Testis (tissue), 2 donors: ENCODE data around the gene SHISAL1.

Experiments
- CTCF ChIP-seq, 3 experiments: fragments of 450-650 bp in 2 of 3; fragments of 200-600 bp in 1 of 3; sonication (generic) in 1 of 3; IDR thresholded peaks; one replicate each; pipeline ENCODE4 v1.5.1; 2016 to 2019; ENCODE audit warnings: antibody characterized with exemption in 3 of 3, mild to moderate bottlenecking in 2 of 3, moderate library complexity in 1 of 3
- POLR2A ChIP-seq: fragments of 450-650 bp; IDR thresholded peaks from one replicate; pipeline ENCODE4 v1.6.1; 2017; ENCODE audit warnings: antibody characterized with exemption, mild to moderate bottlenecking, moderate library complexity

GRCh38 chr22:44309647-44310046 lies 3.1 kb downstream of the SHISAL1 start:
- TF ChIP-seq CTCF (IDR thresholded peaks at IDR 0.05) (no peak), POLR2A (no peak)
